Stimulated activated CD4-positive, alpha-beta T cell treated with anti-CD3 and anti-CD28 coated beads, Interleukin-4, amount 100 ng/mL, for 24 hours (primary cell): ENCODE data around the gene ATF3.
A peak's percentile ranks its signal among the peaks of the same experiment; 100 is the strongest.

Experiments used
- DNase-seq: peaks from one replicate; pipeline ENCODE4 v3.0.0-alpha.2; 2020

Gene ATF3

DNA sequence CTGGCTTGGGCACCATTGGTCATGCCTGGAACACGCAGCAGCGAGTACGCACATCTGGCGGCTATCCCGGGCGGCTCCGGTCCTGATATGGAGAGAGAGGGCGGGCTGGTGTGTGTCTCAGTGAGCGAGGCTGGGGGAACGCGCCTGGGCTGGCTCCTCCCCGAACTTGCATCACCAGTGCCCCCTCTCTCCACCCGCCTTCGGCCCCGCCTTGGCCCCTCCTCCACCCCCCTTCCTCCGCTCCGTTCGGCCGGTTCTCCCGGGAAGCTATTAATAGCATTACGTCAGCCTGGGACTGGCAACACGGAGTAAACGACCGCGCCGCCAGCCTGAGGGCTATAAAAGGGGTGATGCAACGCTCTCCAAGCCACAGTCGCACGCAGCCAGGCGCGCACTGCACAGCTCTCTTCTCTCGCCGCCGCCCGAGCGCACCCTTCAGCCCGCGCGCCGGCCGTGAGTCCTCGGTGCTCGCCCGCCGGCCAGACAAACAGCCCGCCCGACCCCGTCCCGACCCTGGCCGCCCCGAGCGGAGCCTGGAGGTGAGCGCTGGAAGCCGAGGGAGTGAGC, at the start of gene ATF3:
Gene ATF3 (plus strand): TSS at position 370 of the 567 bp plus-strand sequence. CDS start 6,261 bp downstream, outside the sequence.
- peak; percentile 91 for DNase-seq

DNA sequence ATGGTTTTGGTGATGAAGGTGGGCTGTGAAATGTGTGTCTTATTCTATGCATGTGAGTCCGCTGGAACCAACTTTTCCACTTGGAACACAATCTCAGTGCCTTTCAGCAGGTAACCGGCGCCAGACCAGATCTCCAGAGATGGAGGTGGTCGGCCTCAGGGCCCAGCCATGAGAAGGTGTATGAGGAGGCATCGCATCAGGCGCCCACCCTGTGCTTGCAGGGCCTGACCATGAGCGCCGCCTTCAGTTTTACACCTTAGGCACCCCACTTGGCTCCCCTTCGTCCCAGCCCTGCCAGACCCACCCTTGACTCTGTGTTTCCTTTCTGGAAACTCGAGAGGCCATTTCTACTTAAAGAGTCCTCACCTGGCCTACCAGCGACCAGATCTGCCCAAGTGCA, 48.6 kb upstream of the ATF3 start:
- no peak for DNase-seq

GRCh38 chr1:212560933-212561460, 47.6 kb upstream of the ATF3 start:
- DNase-seq: no peak

DNA sequence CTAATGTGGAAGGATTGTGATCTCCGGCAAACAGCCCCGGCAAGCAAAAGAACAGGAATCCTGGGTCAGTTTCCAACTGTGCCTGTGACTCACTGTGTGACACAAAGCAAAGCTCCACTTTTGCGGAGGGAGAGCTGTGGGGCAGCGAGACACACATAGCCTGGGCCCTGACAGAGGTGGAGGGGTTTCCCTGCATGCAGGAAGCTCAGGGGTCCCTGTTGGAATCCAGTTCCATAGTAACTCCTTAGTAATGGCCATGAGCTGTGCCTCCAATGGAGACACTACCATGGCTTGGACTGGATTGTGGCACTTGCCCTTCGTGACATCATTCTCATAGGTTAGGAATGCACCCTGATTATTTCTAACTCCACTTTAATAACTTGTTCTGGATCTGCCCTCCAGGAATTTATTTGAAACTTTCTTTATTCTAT, 47.0 kb upstream of the ATF3 start:
- DNase-seq: no peak

DNA sequence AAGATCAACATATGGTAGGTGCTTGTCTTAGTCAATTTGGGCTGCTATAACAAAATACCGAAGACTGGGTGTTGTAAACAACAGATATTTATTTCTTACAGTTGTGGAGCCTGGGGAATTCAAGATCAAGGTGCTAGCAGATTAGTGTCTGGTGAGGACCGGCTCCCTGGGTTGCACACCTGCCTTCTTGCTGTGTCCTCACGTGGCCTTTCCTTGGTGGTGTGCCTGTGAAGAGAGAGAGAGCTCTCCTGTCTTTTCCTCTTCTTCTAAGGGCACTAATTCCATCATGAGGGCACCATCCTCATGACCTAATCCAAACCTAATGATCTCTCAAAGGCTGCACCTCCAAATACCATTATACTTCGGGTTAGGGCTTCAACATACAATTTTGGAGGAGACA, 45.8 kb upstream of the ATF3 start:
- DNase-seq: no peak

GRCh38 chr1:212565079-212565478, 43.5 kb upstream of the ATF3 start:
- no peak for DNase-seq

DNA sequence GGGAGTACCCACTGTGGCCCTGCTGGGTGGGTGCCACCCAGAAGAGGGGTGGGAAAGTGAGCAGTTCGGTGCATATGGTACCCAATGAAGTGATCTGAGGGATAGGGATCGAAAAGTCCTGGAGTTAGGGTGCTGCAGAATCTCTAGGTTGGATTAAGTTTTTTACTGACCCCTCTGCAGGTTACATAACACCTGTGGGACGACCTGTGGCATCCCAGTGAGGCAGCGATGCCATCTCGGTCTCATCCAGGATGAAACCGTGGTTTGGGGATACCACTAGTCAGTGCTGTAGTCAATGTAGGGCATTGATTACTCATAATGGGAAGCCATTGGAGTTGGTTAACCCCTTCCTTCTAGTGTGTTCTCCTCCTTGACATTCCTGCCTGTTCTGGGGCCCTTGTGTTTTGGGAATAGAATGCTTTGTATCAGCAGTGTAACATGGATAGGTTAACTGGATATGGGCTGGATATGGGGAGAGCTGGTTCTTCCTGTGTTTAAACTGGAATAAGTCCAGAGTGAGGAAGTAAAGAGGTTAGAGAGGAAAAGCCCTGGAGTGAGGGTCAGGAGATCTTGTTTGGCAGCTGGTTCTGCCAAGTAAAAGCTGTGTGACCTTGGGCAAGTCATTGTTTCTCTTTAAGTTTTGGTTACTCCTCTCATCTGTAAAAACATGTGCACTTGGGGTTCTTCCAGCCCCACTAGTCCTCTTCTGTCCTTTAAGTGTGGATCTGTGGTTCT, 42.8 kb upstream of the ATF3 start:
- no peak for DNase-seq

DNA sequence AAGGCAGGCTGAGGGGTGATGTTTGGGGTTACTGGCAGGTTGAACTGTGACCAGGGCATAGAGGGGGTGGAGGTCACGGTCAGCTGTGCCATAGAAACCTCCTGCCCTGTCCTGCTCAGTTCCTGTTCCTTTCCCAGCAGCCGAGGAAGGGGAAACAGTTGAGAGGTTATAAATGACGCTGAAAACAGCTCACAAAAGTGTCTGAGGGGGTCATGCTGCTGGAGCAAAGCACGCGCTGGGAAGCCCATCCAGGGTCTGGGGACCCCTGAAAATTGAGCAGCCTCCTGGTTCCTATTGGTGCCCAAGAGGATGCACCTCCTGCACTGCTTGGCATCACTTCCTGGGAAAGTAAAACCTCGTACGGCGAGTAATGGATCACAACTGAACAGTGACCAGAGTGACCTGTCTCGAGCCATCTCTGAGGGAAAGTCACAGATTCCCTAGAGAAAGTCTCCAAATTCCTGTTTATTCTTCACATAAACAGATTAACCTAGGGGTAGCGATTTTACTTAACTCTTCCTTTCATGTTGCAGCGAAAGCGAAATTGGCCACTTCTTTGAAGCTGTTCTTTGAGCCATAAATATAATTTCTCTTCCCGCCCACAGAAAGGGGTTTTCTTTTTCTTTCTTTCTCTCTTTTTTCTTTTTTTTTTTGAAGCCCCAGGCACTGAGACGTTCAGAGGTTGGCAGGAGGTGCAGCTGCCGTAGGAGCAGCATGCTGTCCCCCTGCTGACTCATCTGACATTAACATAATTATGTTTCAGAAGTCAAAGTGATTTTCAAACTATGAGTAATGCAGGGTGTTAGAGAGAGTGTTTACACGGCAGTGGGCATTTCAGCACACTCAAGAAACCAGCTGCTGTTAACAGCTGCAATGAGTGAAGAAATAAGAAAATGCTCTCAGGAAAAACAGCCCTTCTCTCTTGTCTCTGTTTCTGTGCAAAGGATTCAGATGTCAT, 41.8 kb upstream of the ATF3 start:
- peak; percentile 74 for DNase-seq

DNA sequence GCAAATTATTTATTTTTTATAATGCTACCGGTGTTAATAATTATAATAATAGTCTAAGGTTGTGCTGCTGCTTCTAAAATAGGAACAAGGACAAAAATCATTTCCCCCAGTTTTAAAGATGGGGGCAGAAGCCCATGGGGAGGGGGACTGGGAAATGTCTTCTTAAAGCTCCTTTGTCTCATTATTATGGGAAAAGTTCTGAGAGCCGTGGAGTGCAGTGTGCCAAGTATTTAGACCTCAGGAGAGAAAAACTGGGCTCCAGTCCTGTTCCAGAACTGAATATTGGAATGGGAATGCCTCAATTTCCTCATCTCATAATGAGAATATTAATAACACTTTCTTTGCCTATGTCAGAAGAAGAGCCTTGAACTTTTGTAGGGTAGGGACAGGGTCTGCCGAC, 40.9 kb upstream of the ATF3 start:
- no peak for DNase-seq

GRCh38 chr1:212568978-212569537, 39.5 kb upstream of the ATF3 start:
- DNase-seq: no peak

GRCh38 chr1:212574732-212575131, 33.8 kb upstream of the ATF3 start:
- DNase-seq: no peak

DNA sequence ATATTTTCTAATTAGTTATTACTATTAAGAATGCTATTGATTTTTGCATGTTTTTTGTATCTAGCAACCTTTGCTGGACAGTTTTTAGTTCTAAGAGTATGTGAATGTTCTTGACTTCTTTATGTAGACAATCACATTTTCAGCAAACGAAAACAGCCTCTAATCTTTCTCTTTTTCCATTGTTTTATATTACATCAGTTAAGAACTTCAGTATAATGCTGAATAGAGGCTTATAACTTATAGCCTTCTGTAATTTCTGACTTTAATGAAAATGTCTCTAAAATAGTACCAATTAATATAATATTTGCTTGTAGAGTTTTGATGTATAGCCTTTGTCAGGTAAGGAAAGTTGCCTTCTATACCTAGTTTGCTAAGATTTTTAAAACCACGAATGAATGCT, 33.2 kb upstream of the ATF3 start:
- no peak for DNase-seq

DNA sequence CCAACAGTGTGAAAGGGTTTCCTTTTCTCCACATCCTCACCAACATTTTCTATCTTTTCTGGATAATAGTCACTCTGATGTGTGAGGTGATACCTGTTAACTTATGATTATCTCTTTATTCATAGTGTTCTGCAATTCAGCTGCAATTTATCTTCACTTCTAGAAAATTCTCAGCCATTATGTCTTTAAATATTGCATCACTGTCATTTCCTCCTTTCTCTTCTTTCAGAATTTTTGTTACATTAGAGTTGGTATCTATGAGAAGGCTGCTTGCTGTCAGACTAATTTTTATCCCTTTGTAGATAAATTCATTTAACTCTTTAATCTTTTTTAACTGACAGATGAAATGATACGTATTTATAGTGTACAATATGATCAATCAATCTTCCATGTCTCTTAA, 30.5 kb upstream of the ATF3 start:
- no peak for DNase-seq

GRCh38 chr1:212581034-212581433, 27.5 kb upstream of the ATF3 start:
- DNase-seq: no peak

GRCh38 chr1:212582291-212582690, 26.3 kb upstream of the ATF3 start:
- no peak for DNase-seq

DNA sequence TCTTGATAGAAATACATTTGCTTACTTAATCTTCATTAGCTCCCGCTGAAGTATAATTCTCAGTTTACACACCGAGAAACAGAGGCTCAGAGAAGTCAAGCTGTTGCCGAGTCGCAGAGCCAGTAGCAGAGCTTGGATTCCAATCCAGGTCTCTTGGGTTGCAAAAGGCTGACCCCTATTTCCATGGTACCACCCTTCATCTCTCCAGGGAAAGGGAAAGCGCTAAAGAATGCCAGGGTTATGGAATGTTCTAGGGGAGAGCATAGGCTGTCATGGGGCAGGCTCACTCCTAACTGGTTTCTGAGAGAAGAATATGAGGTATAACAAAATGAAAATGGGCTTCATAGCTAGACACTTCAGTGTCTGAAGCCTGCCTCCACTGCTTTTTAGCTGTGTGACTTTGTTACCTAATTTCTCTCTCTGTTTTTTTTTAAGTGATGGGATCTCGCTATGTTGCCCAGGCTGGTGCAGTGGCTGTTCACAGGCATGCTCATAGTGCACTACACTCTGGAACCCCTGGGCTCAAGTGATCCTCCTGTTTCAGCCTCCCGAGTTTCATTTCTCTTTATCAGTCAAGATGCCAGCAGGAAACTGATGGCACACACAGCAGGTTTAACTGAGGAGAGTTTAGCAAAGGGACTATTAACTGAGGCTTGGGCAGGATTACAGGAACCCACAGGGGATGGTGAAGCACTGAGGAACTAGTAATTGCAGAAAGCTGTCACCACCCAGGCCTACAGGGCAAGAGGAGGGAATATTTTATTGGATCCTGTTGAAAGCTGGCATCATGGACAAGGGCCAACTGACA, 25.5 kb upstream of the ATF3 start:
- DNase-seq: no peak

- no peak for DNase-seq
Observed at GRCh38 chr1:212583643-212584042, 24.9 kb upstream of the ATF3 start.

DNA sequence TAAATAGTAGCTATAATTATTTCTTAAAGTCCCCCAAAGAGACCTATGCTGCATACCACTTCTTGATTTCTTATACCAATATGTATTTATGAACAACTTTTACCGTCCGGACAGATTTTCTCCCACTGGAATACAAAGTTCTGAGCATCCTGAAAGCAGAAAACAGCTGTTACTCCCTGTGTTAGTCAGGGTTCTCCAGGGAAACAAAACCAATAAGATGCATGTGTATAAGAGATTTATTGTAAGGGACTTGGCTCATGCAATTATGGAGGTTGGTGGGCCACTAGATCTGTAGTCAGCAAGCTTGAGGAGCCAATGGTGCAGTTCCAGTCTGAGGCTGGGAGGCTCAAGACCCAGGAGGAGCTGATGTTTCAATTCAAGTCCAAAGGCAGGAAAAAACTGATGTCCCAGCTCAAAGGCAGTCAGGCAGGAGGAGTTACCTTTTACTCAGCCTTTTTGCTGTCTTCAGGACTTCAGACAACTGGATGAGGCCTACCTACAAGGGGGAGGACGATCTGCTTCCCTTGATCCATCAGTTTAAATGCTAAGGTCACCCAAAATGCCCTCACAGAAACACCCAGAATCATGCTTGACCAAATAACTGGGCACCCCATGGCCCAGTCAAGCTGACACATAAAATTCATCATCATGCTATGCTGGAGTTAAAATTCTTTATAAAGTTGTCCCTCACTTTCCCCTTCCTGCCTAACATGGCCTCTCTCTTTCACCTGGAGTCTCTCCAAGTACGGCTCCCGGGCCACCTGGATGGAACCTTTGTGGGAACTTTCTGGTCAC, 24.3 kb upstream of the ATF3 start:
- DNase-seq: no peak

DNA sequence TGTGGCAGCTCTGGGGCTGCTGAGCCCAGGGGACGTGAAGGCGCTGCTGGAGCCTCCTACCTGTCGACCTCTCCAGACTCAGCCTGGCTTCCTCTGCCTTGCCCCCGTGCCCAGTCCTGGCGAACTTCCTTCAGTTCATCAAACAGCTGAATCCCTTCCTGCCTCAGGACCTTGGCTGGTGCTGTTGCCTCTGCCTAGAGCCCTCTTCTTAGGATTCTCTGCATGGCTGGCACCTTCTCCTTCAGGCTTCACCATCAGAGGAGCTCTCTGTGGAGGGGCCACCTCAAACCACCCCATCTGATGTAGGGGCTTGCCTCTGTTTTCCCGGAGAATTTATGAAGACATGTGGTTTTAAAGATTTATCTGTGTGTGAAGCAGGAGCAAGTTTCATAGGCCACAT, 23.4 kb upstream of the ATF3 start:
- DNase-seq: no peak

DNA sequence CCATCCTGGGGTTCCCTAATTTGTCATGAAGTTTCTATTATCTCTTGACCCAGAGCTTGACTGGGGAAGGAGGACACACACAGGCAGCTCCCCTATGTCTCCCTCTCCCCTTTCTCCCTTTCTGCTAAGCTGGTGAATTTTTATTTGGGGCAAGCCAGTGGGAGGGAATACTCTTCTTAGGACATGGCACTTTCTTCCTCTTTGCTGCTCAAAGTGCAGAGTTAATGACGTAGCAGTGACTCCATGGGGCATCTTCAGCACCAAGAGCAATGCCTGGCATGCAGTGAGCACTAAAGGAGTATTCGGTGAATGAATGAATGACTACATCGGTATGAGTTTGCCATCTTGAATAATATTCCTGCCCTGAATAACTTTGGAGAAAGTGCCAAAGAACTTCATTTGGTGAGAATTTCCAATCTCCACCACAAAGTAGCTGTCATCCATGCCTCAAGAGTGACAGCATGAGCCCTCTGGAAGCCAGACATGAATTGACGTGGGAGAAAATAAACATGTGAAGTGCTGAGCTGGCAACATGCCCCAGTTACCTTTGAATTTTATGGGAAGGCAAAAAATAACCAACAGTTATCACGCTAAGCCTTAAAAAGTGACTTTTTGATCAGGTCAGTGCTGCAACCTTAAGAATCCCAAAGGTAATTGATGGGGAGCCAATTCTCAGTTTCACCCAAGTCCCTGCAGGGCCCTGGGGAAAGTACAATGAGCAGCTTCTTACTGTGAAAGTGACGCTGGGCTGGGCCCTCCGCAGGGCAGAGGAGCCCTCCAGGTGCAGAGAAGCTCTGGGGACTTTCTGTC, 22.1 kb upstream of the ATF3 start:
- no peak for DNase-seq
